ENCODE results near the gene MTFR1L. TPM values are rescaled to one million over a fixed set of nuclear protein-coding genes. Genes with fewer than 3 reads are reported as not detected.
A peak's percentile ranks its signal among the peaks of the same experiment; 100 is the strongest.

Gene MTFR1L
- total RNA-seq, 2 donors from 2014 or later = 154 to 303 TPM

DNA sequence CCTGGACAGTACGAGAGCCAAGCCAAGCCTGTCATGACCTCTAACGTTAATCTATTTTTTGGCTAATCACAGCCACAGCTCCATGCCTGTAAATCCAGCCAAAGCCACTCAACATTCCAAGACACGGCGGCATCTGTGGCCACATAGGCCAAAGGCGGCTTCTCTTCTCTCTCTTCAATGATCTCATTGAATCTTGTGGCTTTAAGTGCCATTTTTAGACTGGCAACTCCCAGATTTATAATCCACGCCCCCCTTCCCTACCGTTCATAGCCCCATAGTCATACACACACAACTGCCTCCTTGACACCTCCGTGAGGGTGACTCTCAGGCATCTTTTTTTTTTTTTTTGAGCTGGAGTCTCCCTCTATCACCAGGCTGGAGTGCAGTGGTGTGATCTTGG is 25.4 kb upstream of the MTFR1L start:
- Histone ChIP-seq H3K27ac (no peak overlapping the region), H3K9me3 (no peaks in the 10 kb centered on the region), H3K4me1 (peaks cover 0 to 18% of the 10 kb centered on the region in 2 donors), H3K4me3 (no peak overlapping the region), H3K36me3 (no peaks in the 10 kb centered on the region), H3K27me3 (no peaks in the 10 kb centered on the region)
- no peak for TF ChIP-seq CTCF (IDR thresholded peaks at IDR 0.05)
- no peak for DNase-seq (ENCODE audit: low spot score)

- no peak for TF ChIP-seq CTCF (IDR thresholded peaks at IDR 0.05)
These were observed 24.5 kb upstream of the MTFR1L start for GRCh38 chr1:25795211-25795610.

DNA sequence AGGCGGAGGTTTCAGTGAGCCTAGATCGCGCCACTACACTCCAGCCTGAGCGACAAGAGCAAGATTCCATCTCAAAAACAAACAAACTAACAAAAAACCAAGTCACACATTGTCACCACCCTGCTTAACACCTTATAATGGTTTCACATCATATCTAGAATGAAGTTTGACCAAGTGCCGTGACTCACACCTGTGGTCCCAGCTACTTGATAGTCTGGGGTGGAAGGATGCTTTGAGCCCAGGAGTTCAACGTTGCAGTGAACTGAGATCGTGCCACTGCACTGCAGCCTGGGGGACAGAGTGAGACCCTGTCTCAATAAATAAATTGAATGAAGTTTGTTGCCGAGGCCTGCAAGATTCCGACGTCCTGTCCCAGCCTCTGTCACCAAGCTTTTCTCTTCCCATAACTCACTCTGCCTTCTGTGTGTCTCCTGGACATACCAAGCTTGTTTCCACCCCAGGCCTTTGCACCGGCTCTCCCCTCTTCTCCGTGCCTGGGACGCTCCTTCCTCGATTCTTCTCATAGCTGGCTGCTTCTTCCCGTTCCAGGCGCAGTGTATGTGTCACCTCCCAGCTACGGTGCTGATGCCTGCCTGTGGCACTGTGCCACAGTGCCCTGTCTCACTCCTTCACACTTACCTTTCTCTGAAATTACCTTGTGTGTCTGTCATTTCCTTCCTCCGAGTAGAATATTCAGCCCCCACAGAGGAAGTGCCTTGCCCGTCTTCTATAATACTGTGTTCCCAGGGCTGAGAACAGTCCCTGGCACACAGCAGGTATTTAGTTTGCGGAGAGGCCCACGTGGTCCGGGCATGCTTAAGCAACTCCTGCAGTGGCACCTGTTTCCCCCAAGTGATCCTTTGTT is 23.6 kb upstream of the MTFR1L start:
- Histone ChIP-seq H3K4me3 (no peak overlapping the region), H3K36me3 (no peaks in the 10 kb centered on the region), H3K9me3 (no peaks in the 10 kb centered on the region), H3K27me3 (no peaks in the 10 kb centered on the region), H3K27ac (no peak overlapping the region), H3K4me1 (peaks cover 0 to 30% of the 10 kb centered on the region in 2 donors)
- no peak for DNase-seq (ENCODE audit: low spot score)
- TF ChIP-seq CTCF (IDR thresholded peaks at IDR 0.05) = no peak

More at GRCh38 chr1:25795211-25795610, 24.5 kb upstream of the MTFR1L start:
- Histone ChIP-seq H3K4me3 (no peak overlapping the region), H3K36me3 (no peaks in the 10 kb centered on the region), H3K9me3 (no peaks in the 10 kb centered on the region), H3K27ac (no peak overlapping the region), H3K27me3 (no peaks in the 10 kb centered on the region), H3K4me1 (peaks cover 0 to 23% of the 10 kb centered on the region in 2 donors)
- no peak for DNase-seq (ENCODE audit: low spot score)

- peak; percentile 81 to 82 for TF ChIP-seq CTCF (IDR thresholded peaks at IDR 0.05)
- Histone ChIP-seq H3K4me3 (no peak overlapping the region), H3K27ac (no peak overlapping the region), H3K4me1 (peaks cover 0 to 37% of the 10 kb centered on the region in 2 donors), H3K9me3 (no peaks in the 10 kb centered on the region), H3K36me3 (no peaks in the 10 kb centered on the region), H3K27me3 (no peaks in the 10 kb centered on the region)
- DNase-seq (ENCODE audit: low spot score) = peak; percentile 92
These were observed 22.8 kb upstream of the MTFR1L start for GRCh38 chr1:25796811-25797458.

- Histone ChIP-seq H3K27me3 (no peaks in the 10 kb centered on the region), H3K4me1 (peaks cover 0 to 42% of the 10 kb centered on the region in 2 donors), H3K4me3 (no peak overlapping the region), H3K9me3 (no peaks in the 10 kb centered on the region), H3K36me3 (no peaks in the 10 kb centered on the region), H3K27ac (no peak overlapping the region)
- DNase-seq (ENCODE audit: low spot score) = no peak
- TF ChIP-seq CTCF (IDR thresholded peaks at IDR 0.05) = peak in 1 of 2 donors; percentile 57
These were observed 21.8 kb upstream of the MTFR1L start for GRCh38 chr1:25797939-25798338.

Measured in right atrium auricular region (tissue), 2 donors.